Breast epithelium (tissue), 3 donors: ENCODE data around the gene GNPTAB.

Experiments
- POLR2A ChIP-seq: fragments of 450-650 bp; IDR thresholded peaks from one replicate; pipeline ENCODE4 v1.6.1; 2016; ENCODE audit warnings: antibody characterized with exemption, mild to moderate bottlenecking, moderate library complexity
- POLR2AphosphoS5 ChIP-seq, 3 donors: sonication (generic); formaldehyde crosslinking; IDR thresholded peaks; one replicate each; pipeline ENCODE4 v1.6.1; 2017; ENCODE audit warnings: antibody characterized with exemption in 3 of 3
- TF ChIP-seq, protein P1 (sequence below), 3 donors: fragments of 450-650 bp; IDR thresholded peaks; one replicate each; pipeline ENCODE4 v1.5.1; 2016 to 2017; ENCODE audit warnings: antibody characterized with exemption in 3 of 3, mild to moderate bottlenecking in 3 of 3, moderate library complexity in 3 of 3

- no peak for TF ChIP-seq POLR2AphosphoS5 (IDR thresholded peaks at IDR 0.05)
- TF ChIP-seq, protein P1, sequence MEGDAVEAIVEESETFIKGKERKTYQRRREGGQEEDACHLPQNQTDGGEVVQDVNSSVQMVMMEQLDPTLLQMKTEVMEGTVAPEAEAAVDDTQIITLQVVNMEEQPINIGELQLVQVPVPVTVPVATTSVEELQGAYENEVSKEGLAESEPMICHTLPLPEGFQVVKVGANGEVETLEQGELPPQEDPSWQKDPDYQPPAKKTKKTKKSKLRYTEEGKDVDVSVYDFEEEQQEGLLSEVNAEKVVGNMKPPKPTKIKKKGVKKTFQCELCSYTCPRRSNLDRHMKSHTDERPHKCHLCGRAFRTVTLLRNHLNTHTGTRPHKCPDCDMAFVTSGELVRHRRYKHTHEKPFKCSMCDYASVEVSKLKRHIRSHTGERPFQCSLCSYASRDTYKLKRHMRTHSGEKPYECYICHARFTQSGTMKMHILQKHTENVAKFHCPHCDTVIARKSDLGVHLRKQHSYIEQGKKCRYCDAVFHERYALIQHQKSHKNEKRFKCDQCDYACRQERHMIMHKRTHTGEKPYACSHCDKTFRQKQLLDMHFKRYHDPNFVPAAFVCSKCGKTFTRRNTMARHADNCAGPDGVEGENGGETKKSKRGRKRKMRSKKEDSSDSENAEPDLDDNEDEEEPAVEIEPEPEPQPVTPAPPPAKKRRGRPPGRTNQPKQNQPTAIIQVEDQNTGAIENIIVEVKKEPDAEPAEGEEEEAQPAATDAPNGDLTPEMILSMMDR (IDR thresholded peaks at IDR 0.05): no peak
- TF ChIP-seq POLR2A: no peak
Observed at GRCh38 chr12:101703487-101703886, 127.3 kb downstream of the GNPTAB start.
